Endothelial cell (in vitro differentiated cells): ENCODE results near the gene KCNA4. TPM values are rescaled to one million over a fixed set of nuclear protein-coding genes. Genes with fewer than 3 reads are reported as not detected.
A peak's percentile ranks its signal among the peaks of the same experiment; 100 is the strongest.

Experiments used
- DNase-seq: peaks from one replicate; pipeline ENCODE4 v3.0.0; 2021; ENCODE audit warnings: low spot score
- H3K27ac Mint-ChIP-seq: one replicate; pipeline ENCODE4 v1.8.0; 2021; ENCODE audit warnings: mixed read lengths, inconsistent platforms; ENCODE audit not compliant: unreplicated experiment
- H3K27me3 Mint-ChIP-seq: one replicate; pipeline ENCODE4 v1.8.0; 2021; ENCODE audit warnings: mild to moderate bottlenecking, moderate library complexity, mixed read lengths, inconsistent platforms; ENCODE audit not compliant: unreplicated experiment
- H3K36me3 Mint-ChIP-seq: one replicate; pipeline ENCODE4 v1.8.0; 2021; ENCODE audit warnings: mild to moderate bottlenecking, low read depth, mixed read lengths, inconsistent platforms; ENCODE audit not compliant: unreplicated experiment
- H3K4me1 Mint-ChIP-seq: one replicate; pipeline ENCODE4 v1.8.0; 2021; ENCODE audit warnings: mild to moderate bottlenecking, mixed read lengths, inconsistent platforms; ENCODE audit not compliant: unreplicated experiment
- H3K4me3 Mint-ChIP-seq: one replicate; pipeline ENCODE4 v1.8.0; 2021; ENCODE audit warnings: mild to moderate bottlenecking, mixed read lengths, inconsistent platforms; ENCODE audit not compliant: unreplicated experiment
- H3K9me3 Mint-ChIP-seq: one replicate; pipeline ENCODE4 v1.8.0; 2021; ENCODE audit warnings: mixed read lengths, inconsistent platforms; ENCODE audit not compliant: unreplicated experiment
- long read RNA-seq: library from polyadenylated mRNA; unstranded; transcript quantifications from one replicate; pipeline ENCODE4 v2.0.0, GENCODE V29; 2020; ENCODE audit not compliant: unreplicated experiment
- total RNA-seq: library from RNA; stranded (reverse); fragmentation: NEBNext Ultra II Directional; extraction: Animal tissue kit (Norgen Biotek cat#: 25700); gene quantifications from one replicate; pipeline ENCODE4 v1.2.1, GENCODE V29; 2021; ENCODE audit not compliant: unreplicated experiment
- TF ChIP-seq, protein P1 (sequence below): fragments of 200-600 bp; sonication (generic); IDR thresholded peaks from one replicate; pipeline ENCODE4 v1.5.0; 2021; ENCODE audit warnings: antibody characterized with exemption; ENCODE audit not compliant: unreplicated experiment

KCNA4 gene
- total RNA-seq, result 0.21 TPM
- long read RNA-seq, result 0 reads

DNA sequence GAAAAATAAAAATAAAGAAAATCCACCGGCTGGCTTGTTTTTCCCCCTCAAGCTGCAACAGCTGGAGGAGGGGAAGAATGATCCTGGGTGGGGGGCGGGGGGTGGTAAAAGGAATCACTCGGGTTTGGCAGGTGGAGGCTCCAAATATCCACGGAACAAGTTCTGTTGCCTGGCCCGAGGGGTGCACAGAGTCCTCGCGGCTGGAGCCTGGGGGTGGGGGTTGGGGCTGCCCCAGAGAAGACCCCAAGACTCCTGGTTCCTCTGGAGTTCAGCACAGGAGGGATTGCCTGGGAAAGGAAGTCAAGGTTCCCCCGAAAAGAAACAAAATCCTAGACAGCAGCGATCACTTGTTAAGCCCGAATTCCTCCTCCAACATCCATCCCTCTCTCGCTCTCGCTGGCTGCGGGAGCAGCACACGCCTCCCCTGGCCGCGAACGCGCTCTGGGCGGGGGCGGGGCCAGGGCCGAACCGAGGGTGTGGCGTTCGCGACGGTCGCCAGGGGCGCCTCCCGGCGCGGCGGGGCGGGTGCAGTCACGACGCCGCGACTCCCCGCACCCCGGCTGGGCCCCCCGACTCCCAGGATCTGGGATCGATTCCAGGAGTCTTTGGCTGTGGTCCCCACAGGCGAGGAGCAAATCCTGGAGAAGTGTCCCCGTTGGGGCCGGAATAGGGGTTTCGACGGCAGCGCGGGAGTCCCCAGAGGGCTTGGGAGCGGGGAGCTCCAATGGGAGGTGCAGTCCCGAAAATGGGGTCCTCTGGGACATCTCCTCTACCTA is at the start of gene KCNA4:
Gene KCNA4, minus strand, starts transcription at position 443 of the 776 bp plus-strand sequence. CDS start 4,352 bp downstream, outside the sequence.
- H3K9me3 Mint-ChIP-seq, result no peaks in the 10 kb centered on the region
- no peak within 1 kb of the TSS for H3K27ac Mint-ChIP-seq
- no peaks in the 10 kb centered on the region for H3K4me1 Mint-ChIP-seq
- H3K36me3 Mint-ChIP-seq, result no peaks in the 10 kb centered on the region
- H3K4me3 Mint-ChIP-seq, result peak within 1 kb of the TSS; percentile 72
- DNase-seq, result peak; percentile 62
- peaks cover 23% of the 10 kb centered on the region for H3K27me3 Mint-ChIP-seq
- TF ChIP-seq, protein P1, sequence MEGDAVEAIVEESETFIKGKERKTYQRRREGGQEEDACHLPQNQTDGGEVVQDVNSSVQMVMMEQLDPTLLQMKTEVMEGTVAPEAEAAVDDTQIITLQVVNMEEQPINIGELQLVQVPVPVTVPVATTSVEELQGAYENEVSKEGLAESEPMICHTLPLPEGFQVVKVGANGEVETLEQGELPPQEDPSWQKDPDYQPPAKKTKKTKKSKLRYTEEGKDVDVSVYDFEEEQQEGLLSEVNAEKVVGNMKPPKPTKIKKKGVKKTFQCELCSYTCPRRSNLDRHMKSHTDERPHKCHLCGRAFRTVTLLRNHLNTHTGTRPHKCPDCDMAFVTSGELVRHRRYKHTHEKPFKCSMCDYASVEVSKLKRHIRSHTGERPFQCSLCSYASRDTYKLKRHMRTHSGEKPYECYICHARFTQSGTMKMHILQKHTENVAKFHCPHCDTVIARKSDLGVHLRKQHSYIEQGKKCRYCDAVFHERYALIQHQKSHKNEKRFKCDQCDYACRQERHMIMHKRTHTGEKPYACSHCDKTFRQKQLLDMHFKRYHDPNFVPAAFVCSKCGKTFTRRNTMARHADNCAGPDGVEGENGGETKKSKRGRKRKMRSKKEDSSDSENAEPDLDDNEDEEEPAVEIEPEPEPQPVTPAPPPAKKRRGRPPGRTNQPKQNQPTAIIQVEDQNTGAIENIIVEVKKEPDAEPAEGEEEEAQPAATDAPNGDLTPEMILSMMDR, result peak; percentile 57

- TF ChIP-seq, protein P1, result no peak
- no peak overlapping the region for H3K27ac Mint-ChIP-seq
- peaks cover 1% of the 10 kb centered on the region for H3K27me3 Mint-ChIP-seq
- H3K36me3 Mint-ChIP-seq, result no peaks in the 10 kb centered on the region
- H3K4me1 Mint-ChIP-seq, result no peaks in the 10 kb centered on the region
- peaks cover 4% of the 10 kb centered on the region for H3K9me3 Mint-ChIP-seq
- no peak overlapping the region for H3K4me3 Mint-ChIP-seq
- no peak for DNase-seq
Observed at GRCh38 chr11:30062103-30062502, 45.3 kb upstream of the KCNA4 start.

DNA sequence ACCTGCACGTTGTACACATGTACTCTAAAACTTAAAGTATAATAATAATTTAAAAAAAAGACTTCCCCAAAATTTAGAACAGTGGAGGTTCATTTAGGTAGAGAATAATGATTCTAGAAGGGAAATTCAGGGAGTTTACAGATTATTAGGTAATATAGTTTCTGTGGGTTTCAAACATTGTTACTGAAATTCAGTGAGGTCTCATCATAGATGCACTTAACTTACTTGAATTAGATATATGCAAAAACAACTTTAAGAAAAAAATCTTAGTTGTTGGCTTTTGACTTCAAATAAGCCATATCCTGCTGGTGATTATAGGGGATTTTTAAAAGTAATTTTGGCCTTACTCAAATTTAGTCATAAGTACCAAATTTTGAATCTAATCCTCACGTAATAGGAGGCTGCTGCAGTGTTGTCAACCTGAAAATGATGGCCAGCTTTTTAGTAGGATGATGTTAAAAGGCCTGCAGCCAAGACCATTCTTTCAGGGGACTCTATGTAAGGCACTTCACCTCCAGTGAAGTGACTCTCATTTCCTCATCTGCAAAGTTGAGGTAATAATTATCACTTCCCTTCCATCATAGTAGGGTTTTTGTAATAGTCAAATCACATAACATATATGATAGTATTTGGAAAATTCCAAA is 42.5 kb upstream of the KCNA4 start:
- H3K4me3 Mint-ChIP-seq, result no peak overlapping the region
- H3K27me3 Mint-ChIP-seq, result peaks cover 1% of the 10 kb centered on the region
- no peaks in the 10 kb centered on the region for H3K36me3 Mint-ChIP-seq
- no peaks in the 10 kb centered on the region for H3K4me1 Mint-ChIP-seq
- no peak for DNase-seq
- H3K9me3 Mint-ChIP-seq, result no peaks in the 10 kb centered on the region
- TF ChIP-seq, protein P1, result no peak
- H3K27ac Mint-ChIP-seq, result no peak overlapping the region

GRCh38 chr11:30049214-30049613 is 32.4 kb upstream of the KCNA4 start:
- Mint-ChIP-seq H3K36me3 (no peaks in the 10 kb centered on the region), H3K4me1 (peaks cover 3% of the 10 kb centered on the region), H3K4me3 (no peak overlapping the region), H3K27ac (no peak overlapping the region), H3K27me3 (peaks cover 5% of the 10 kb centered on the region), H3K9me3 (no peaks in the 10 kb centered on the region)
- no peak for DNase-seq
- TF ChIP-seq, protein P1, result no peak

DNA sequence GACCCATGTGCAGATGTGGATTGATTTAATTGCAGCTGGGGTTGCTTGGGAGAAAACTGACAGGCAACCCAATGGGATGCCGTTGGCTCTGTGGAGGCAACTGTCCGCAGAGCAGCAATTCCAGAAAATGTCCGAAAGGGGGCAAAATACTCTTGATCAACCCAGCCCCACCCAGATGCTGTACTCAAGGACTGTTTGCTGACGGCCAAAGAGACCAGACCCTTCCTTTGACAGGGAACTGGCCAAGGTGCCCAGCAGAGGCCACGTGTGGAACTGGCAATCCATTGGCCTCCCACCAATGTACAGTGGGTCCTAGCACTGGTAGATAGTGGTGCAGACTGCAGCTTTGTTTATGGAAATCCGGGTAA is 29.7 kb upstream of the KCNA4 start:
- Mint-ChIP-seq H3K36me3 (no peaks in the 10 kb centered on the region), H3K27ac (no peak overlapping the region), H3K9me3 (no peaks in the 10 kb centered on the region), H3K4me3 (no peak overlapping the region), H3K27me3 (peaks cover 5% of the 10 kb centered on the region), H3K4me1 (peaks cover 3% of the 10 kb centered on the region)
- peak; percentile 29 for DNase-seq
- TF ChIP-seq, protein P1, result peak; percentile 30
